Myocyte (in vitro differentiated cells): ENCODE measurements around the gene STRIP1. TPM values are rescaled to one million over a fixed set of nuclear protein-coding genes. Genes with fewer than 3 reads are reported as not detected.
"Not testable (repeated sequence)": the region's sequence is repeated elsewhere in the genome, so short reads cannot be mapped to it uniquely, and the experiment has no call there.

Source experiments
- DNase-seq: peaks from one replicate; pipeline ENCODE4 v3.0.0-alpha.2; 2012; ENCODE audit warnings: low read depth
- total RNA-seq: library from RNA; depleted of rRNA; stranded (reverse); fragments of >200 nt; gene quantifications from 2 replicates; pipeline ENCODE4 v1.2.3, GENCODE V29; 2014

The STRIP1 gene
- total RNA-seq, 1 donor from 2014 or later = 50.9 TPM

DNA sequence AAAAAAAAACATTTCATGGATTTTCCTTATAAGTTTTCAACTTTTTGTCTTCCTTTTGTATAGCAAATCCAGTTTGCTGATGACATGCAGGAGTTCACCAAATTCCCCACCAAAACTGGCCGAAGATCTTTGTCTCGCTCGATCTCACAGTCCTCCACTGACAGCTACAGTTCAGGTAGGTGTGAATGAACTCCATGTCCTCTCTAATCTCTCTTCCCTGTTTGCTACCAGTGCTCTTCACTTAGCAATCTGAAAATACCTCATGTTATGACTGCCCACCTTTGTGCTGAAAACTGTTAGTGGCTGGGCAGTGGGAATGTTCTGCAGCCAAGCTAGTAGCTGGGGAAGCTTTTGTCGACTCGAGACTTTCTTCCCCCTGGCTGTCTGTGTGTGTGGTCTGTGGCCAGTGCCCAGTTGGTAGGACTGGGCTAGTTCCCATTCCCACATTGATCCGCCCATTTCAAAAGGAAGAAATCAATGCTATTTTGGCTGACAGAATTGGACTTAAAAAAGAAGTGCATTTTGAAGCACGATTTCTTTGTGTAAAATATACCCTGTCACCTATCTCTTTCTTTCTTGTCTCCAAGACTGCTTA, 25.4 kb upstream of the STRIP1 start:
- peak; percentile 56 for DNase-seq

DNA sequence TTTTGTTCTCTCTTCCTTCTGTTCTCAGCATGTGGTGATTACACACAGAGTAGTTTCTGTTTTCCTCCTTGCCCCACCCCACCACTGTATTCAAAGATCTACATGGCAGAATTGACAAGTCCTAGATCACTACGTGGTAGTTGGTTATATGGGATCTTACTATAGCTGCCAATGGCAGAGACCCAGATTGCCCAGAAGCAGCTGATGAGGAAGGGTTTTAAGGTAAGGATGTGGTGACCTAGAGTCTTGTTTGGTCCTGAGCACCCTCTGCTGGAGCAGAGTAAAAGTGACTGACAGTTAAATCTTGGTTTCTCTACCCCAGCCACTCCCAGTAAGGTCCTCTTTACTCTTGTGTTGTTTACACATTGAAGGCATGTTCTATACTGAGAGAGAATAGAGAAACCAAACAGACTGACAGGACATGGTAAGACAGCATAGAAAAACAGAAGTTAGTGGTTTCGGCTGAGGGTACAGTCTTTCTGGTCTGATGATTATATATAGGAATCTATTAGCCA, 22.8 kb upstream of the STRIP1 start:
- peak; percentile 52 for DNase-seq

DNA sequence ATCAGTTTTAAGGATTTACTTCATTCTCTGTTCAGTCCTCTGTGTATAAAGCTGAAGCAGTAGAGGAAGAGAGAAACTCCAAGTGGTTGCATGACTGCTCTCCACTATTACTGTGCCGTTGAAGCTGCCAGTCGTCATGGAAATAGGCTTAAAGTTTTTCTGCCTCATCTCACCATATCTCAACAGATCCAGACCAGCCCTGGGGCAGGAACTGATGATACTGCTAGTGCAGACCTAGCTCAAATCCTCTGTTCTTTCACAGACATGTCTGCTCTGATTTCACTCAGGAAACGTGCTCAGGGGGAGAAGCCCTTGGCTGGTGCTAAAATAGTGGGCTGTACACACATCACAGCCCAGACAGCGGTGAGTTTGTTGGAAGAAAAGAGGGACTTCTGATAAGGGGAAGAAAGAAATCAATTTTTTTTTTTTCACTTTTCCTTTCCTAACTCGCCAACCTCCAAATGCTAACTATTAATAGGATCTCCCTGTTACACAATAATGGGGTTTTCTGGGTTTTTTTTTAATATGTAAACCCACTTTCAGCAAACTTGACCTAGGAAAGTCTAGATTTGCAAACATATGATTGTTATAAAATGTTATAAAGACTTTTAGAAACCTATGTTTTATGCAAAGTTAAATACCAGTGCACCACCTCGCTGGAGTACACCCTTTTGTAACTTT, 22.2 kb upstream of the STRIP1 start:
- no peak for DNase-seq

DNA sequence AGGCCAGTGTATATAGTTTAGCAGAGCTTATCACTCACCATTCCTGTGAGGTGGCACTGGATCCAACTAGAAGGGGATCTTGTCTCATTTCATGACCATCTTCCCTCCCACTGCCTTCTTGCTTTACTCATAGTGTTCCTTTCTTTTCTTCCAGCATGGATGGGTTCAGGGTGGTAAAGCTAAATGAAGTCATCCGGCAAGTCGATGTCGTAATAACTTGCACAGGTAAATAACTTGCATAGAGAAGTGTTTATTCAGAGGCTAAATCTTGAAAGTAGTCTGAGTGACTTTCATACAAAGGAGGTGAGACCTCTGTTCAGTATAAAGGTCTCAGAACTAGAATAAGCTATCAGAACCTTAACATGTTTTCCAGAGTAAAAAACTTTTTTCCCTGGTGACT, 16.6 kb upstream of the STRIP1 start:
- DNase-seq = no peak

GRCh38 chr1:110018396-110018795, 16.0 kb upstream of the STRIP1 start:
- no peak for DNase-seq

GRCh38 chr1:110019770-110020169, 14.7 kb upstream of the STRIP1 start:
- no peak for DNase-seq

- no peak for DNase-seq
Observed at GRCh38 chr1:110021285-110021684, 13.1 kb upstream of the STRIP1 start.

DNA sequence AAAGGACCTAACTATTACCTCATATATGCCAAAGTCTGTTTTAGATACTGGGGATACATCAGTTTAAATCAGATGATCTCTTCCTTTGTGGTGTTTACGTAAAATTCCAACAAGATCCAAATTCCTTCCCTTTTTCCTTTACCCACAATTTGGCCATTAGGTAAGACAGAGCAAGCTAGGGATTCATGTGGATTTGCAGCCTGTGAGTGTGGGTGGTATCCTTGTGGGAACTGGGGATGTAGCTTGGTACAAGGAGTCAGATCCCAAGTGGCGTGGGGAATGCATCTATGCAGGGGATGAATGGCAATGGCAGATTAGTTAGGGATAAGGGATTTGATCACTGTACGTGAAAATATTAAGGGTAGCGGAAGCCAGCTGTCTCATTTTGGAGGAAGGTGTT, 9.8 kb upstream of the STRIP1 start:
- no peak for DNase-seq

GRCh38 chr1:110030687-110031086, 3.7 kb upstream of the STRIP1 start:
- not testable (repeated sequence) for DNase-seq

DNA sequence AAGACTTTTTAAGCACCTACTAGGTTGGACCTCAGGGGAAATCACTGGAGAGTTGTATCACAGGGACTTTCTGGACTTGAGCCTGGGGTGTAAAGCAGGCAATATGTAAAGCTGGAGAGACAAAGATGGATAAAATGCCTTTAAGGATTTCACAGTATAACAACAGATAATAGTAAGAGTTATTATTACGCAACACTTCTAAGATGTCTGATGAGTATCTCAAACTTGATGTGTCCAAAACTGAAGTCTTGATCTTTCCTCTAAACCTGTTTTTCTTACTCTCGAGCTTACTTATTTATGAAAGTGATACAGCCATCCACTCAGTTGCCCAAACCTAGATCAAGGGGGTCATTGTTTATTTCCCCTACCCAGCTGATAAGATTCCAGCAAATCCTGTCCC, 2.1 kb upstream of the STRIP1 start:
- no peak for DNase-seq

- no peak for DNase-seq
Observed at GRCh38 chr1:110033421-110033820, 1.0 kb upstream of the STRIP1 start.

GRCh38 chr1:110034040-110034450, 379 bp upstream of the STRIP1 start:
- DNase-seq = no peak

DNA sequence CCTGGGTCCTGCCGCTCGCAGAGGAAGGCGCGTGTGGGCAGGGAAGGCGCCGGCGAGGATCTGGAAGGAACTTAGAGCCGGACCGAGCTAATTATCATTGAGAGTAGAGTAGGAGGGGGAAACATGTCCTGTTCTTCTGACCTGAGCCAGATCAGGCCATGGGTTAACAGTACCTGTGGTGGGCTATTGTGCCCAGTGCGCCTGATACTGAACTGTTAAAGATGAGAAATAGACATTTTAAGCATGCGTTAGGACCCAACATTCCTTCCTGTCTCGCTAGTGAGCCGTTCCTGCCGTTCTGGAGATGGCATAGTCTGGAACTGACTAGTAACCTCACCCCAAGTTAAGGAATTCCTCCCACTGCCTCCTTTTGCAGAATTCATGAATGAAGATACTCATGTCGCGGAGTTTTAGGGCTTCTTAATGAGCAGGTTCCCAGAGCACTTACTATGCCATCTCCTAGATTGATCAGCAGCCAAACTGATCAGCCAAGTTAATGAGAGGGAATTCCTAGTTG, 870 bp downstream of the STRIP1 start:
- DNase-seq = peak; percentile 39

DNA sequence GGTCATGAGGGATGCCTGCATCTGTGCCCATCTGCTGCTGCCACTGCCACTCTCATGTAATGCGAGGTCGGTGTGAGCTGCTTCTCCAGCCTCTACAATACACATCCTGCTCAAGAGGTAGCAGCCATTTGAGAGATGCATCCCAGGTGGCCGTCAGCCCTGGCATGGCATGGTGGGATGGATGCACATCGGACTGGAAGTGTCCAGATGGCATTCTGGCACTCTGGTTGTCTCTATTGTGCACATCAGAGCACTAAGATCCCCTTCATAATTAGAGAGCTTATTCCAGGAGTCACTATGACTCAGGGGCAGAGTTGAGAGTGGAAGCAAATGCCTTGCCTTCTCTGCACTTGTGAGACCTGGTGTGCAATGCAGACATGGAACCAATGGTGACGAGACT, 3.8 kb downstream of the STRIP1 start:
- DNase-seq = no peak

GRCh38 chr1:110039641-110040040, 5.2 kb downstream of the STRIP1 start:
- no peak for DNase-seq

DNA sequence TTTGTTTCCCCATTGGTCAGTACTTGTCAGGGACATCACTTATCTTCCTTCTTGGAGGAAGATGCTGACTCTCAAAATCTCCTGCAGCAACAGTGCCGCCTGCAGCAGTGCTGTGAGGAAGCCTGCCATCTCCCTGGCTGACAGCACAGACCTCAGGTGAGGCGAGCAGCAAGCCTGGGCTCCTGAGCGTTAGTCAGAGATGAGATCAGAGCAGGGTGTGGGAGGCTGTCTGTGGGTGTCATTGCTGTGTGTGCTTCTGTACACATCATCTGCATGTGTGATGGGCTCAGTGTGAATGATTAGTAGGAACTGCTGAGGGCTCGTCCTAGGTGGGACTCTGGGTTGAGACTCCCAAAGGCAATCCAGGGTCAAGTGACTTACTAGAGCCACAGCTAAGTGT, 6.1 kb downstream of the STRIP1 start:
- DNase-seq = no peak

GRCh38 chr1:110043016-110043415, 8.6 kb downstream of the STRIP1 start:
- no peak for DNase-seq

- no peak for DNase-seq
Observed at GRCh38 chr1:110047463-110047862, 13.0 kb downstream of the STRIP1 start.

- no peak for DNase-seq
Observed at GRCh38 chr1:110048240-110048639, 13.8 kb downstream of the STRIP1 start.

DNA sequence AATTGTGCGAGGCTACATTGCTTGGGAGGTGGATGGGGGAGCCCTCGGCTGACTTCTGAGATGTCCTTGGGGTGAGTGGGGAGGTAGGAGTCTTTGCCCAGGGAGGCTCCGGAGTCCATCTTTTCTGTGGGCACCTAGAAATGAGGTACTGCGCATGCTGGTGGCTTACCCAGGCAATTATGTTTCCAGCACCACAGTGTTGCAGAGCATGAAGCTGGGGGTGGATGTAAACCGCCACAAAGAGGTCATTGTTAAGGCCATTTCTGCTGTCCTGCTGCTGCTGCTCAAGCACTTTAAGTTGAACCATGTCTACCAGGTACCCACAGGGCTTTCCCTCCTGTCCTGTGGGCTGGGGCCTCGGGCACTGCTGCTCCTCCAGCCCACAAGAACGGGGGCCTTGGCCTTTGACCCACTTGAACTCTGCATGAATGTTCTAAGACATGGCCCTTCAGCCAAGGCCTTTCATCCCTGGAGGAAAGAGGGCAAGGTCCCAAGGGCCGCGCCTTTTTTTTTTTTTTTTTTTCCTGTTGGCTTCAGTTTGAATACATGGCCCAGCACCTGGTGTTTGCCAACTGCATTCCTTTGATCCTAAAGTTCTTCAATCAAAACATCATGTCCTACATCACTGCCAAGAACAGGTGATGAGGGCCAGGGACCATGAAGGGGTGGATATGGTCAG, 14.6 kb downstream of the STRIP1 start:
- DNase-seq = no peak

- DNase-seq = no peak
Observed at GRCh38 chr1:110049801-110050601, 15.6 kb downstream of the STRIP1 start.
